ENCODE measurements around the gene RBM20. TPM values are rescaled to one million over a fixed set of nuclear protein-coding genes. Genes with fewer than 3 reads are reported as not detected.

Gene RBM20
- total RNA-seq, 4 donors from 2014 or later = 0.62 to 7.4 (median 3.9) TPM

DNA sequence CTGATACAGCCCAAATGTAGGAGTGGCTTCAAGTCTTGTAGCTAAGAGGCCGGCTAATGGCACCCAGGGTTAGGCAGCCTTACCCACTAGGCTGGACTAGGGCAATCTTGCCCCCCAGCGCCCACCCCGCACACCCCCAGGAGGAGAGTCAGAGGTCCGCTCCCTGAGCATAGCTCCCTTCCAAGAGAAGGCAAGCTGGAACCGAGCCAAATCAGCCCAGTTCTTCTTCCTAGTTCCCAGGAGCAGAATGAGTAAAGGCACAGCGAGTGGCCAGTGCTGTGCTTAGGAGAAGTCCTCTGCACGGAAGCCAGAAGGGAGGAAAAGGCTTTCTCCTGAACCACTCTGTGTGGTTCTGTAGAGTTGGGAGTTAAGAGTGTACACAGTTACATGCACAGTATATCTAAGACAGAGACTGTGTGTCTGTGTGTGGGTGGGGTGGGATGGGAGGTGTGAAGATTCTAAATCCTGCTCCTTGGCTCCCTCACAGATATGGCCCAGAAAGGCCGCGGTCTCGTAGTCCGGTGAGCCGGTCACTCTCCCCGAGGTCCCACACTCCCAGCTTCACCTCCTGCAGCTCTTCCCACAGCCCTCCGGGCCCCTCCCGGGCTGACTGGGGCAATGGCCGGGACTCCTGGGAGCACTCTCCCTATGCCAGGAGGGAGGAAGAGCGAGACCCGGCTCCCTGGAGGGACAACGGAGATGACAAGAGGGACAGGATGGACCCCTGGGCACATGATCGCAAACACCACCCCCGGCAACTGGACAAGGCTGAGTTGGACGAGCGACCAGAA lies 167.8 kb downstream of the RBM20 start:
- 67 to 87% methylated on average over 3 to 12 of the region's 23 CpGs for WGBS, 2 donors (ENCODE audit: low coverage in 1 of 2)
- no peak for ATAC-seq
- no peaks in the 10 kb centered on the region for H3K27me3 ChIP-seq
- H3K4me1 ChIP-seq = peaks cover 0 to 28% (median 6%) of the 10 kb centered on the region in 3 donors
- no peak overlapping the region for H3K4me3 ChIP-seq
- no peak for TF ChIP-seq EP300 (IDR thresholded peaks at IDR 0.05)
- TF ChIP-seq POLR2A (IDR thresholded peaks at IDR 0.05) = no peak
- no peak for TF ChIP-seq POLR2AphosphoS5 (IDR thresholded peaks at IDR 0.05)
- TF ChIP-seq CTCF (IDR thresholded peaks at IDR 0.05) = no peak
- H3K27ac ChIP-seq = no peak overlapping the region
- H3K36me3 ChIP-seq = no peaks in the 10 kb centered on the region
- H3K9me3 ChIP-seq = no peaks in the 10 kb centered on the region

DNA sequence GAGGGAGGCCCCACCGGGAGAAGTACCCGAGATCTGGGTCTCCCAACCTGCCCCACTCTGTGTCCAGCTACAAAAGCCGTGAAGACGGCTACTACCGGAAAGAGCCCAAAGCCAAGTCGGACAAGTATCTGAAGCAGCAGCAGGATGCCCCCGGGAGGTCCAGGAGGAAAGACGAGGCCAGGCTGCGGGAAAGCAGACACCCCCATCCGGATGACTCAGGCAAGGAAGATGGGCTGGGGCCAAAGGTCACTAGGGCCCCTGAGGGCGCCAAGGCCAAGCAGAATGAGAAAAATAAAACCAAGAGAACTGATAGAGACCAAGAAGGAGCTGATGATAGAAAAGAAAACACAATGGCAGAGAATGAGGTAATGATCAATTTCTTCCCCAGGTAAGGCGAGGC lies 168.4 kb downstream of the RBM20 start:
- no peak overlapping the region for H3K4me3 ChIP-seq
- H3K36me3 ChIP-seq = no peaks in the 10 kb centered on the region
- H3K27me3 ChIP-seq = no peaks in the 10 kb centered on the region
- H3K4me1 ChIP-seq = peaks cover 0 to 34% (median 6%) of the 10 kb centered on the region in 3 donors
- WGBS, 2 donors (ENCODE audit: low coverage in 1 of 2) = 77 to 92% methylated on average over 1 to 7 of the region's 12 CpGs
- H3K9me3 ChIP-seq = no peaks in the 10 kb centered on the region
- H3K27ac ChIP-seq = no peak overlapping the region
- TF ChIP-seq EP300 (IDR thresholded peaks at IDR 0.05) (no peak), POLR2AphosphoS5 (IDR thresholded peaks at IDR 0.05) (no peak), POLR2A (IDR thresholded peaks at IDR 0.05) (no peak), CTCF (IDR thresholded peaks at IDR 0.05) (no peak)
- ATAC-seq = no peak

- Histone ChIP-seq H3K27ac (no peak overlapping the region), H3K9me3 (no peaks in the 10 kb centered on the region), H3K4me1 (peaks cover 0 to 47% (median 12%) of the 10 kb centered on the region in 3 donors), H3K27me3 (no peaks in the 10 kb centered on the region), H3K36me3 (no peaks in the 10 kb centered on the region), H3K4me3 (no peak overlapping the region)
- WGBS, 2 donors (ENCODE audit: low coverage in 1 of 2) = 22 to 62% methylated on average over 3 to 4 of the region's 8 CpGs
- ATAC-seq = no peak
- TF ChIP-seq EP300 (IDR thresholded peaks at IDR 0.05) = no peak
- TF ChIP-seq CTCF (IDR thresholded peaks at IDR 0.05) = no peak
- TF ChIP-seq POLR2AphosphoS5 (IDR thresholded peaks at IDR 0.05) = no peak
- TF ChIP-seq POLR2A (IDR thresholded peaks at IDR 0.05) = no peak
These were observed 169.8 kb downstream of the RBM20 start for GRCh38 chr10:110813743-110814472.

- Histone ChIP-seq H3K27me3 (no peaks in the 10 kb centered on the region), H3K4me3 (no peak overlapping the region), H3K4me1 (peaks cover 7 to 62% (median 24%) of the 10 kb centered on the region in 3 donors), H3K9me3 (no peaks in the 10 kb centered on the region), H3K27ac (peak overlapping the region in 1 of 4 donors; percentile 0), H3K36me3 (no peaks in the 10 kb centered on the region)
- no peak for TF ChIP-seq EP300 (IDR thresholded peaks at IDR 0.05)
- no peak for TF ChIP-seq CTCF (IDR thresholded peaks at IDR 0.05)
- no peak for TF ChIP-seq POLR2AphosphoS5 (IDR thresholded peaks at IDR 0.05)
- no peak for TF ChIP-seq POLR2A (IDR thresholded peaks at IDR 0.05)
- ATAC-seq = peak; percentile 17
- no CpG with 5 or more reads among the region's 1 CpG for WGBS, 2 donors (ENCODE audit: low coverage in 1 of 2)
These were observed 171.3 kb downstream of the RBM20 start for GRCh38 chr10:110815354-110816004.

Measured in gastroesophageal sphincter (tissue), 4 donors.